Stomach (tissue), 9 donors: ENCODE data around the gene ALPP. TPM values are rescaled to one million over a fixed set of nuclear protein-coding genes. Genes with fewer than 3 reads are reported as not detected.

Experiments used
- DNase-seq, 2 donors: peaks; one replicate each; pipeline versions ENCODE4 v3.0.0 to v3.0.0-alpha.2; 2013 to 2019
- H3K27ac ChIP-seq, 5 donors: fragments of 200-600 bp in 4 of 5; sonication (generic) in 4 of 5; one replicate each; pipeline ENCODE4 v1.5.1; 2013 to 2019; ENCODE audit warnings: mild to moderate bottlenecking in 1 of 5, moderate library complexity in 1 of 5
- H3K27me3 ChIP-seq, 3 donors: fragments of 200-600 bp; sonication (generic); one replicate each; pipeline ENCODE4 v1.5.1; 2017 to 2019; ENCODE audit warnings: mixed run types in 1 of 3
- H3K36me3 ChIP-seq, 4 donors: fragments of 200-600 bp; sonication (generic); 1 replicate in 3 of 4; 2 replicates in 1 of 4; pipeline ENCODE4 v1.5.1; 2016 to 2019
- H3K4me1 ChIP-seq, 4 donors: fragments of 200-600 bp; sonication (generic); one replicate each; pipeline ENCODE4 v1.5.1; 2016 to 2019
- H3K4me3 ChIP-seq, 4 donors: fragments of 200-600 bp; sonication (generic) in 3 of 4; one replicate each; pipeline ENCODE4 v1.5.1; 2016 to 2019; ENCODE audit warnings: mild to moderate bottlenecking in 1 of 4
- H3K9me3 ChIP-seq, 4 donors: fragments of 200-600 bp; sonication (generic); one replicate each; pipeline ENCODE4 v1.5.1; 2016 to 2019
- EP300 ChIP-seq: sonication (generic); formaldehyde crosslinking; IDR thresholded peaks from one replicate; pipeline ENCODE4 v1.6.1; 2017; ENCODE audit warnings: antibody characterized with exemption
- POLR2A ChIP-seq, 4 donors: fragments of 450-650 bp; IDR thresholded peaks; one replicate each; pipeline ENCODE4 v1.6.1; 2016; ENCODE audit warnings: antibody characterized with exemption in 4 of 4, control low read depth in 2 of 4, mild to moderate bottlenecking in 1 of 4, moderate library complexity in 1 of 4
- POLR2AphosphoS5 ChIP-seq, 3 donors: sonication (generic); formaldehyde crosslinking; IDR thresholded peaks; one replicate each; pipeline ENCODE4 v1.6.1; 2016; ENCODE audit warnings: antibody characterized with exemption in 3 of 3
- WGBS, 5 donors: extraction: QIAGEN DNeasy Blood & Tissue Kit in 3 of 5; methylation state at CpG; one replicate each; pipeline versions ENCODE4 v1.1.5 to v1.1.7; 2013 to 2018; 5-methylcytosine and 5-hydroxymethylcytosine counted together
- intact Hi-C: fragments of 100-400 bp; cut with DNase I; formaldehyde crosslinking; loops from one replicate; pipeline ENCODE4 v1.15.1; 2023; ENCODE audit warnings: low total_unique reads
- polyA plus RNA-seq, 3 donors: library from polyadenylated mRNA; stranded (reverse); fragments of 200-250 nt; gene quantifications; one replicate each; pipeline ENCODE4 v1.2.3, GENCODE V29; 2013
- total RNA-seq, 5 donors: library from RNA; depleted of rRNA; stranded (reverse); fragments of >200 nt; gene quantifications; one replicate each; pipeline versions ENCODE4 v1.1.0 to v1.2.3, GENCODE V29; 2014 to 2016
- TF ChIP-seq, protein P1 (sequence below), 7 experiments: fragments of 450-650 bp in 4 of 7; fragments of 200-600 bp in 3 of 7; sonication (generic) in 3 of 7; IDR thresholded peaks; one replicate each; pipeline ENCODE4 v1.5.1; 2016 to 2019; ENCODE audit warnings: antibody characterized with exemption in 7 of 7, control low read depth in 2 of 7, mild to moderate bottlenecking in 1 of 7
- donor health status: healthy with polysubstance abuse.
- donor health status: Bipolar disorder and iron deficiency.
- donor health status: healthy.

The ALPP gene
- total and polyA plus RNA-seq, 8 donors: not detected

DNA sequence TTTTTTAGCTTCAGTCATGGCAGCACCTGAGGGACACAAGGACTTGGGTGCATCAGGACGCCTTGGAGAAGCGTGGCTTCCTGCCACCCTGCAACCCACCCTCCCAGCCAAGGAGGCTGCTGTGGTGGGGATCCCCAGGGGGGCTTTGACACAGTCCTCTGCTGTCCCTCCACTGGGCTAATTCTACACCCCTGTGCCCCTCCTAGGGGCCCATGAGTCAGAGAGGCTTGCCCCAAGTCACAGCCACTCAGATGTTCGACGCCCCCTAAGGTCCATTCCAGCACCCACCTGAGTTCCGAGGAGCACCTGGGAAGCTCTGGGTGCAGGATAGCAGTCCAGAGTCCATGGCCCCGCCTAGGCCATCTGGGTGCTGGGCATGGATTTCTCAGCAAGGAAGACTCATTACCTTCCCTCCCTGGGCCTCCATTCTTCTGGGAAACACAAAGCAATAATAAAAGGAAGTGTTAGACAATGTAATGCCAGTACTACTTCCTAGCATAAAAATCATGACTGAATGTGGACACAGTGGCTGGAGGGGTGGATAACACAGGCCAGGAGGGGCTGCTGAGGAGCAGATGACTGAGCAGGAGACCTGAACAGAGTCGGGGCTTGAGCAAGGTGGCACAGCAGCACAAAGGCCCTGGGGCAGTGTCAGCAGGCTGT is 31.8 kb downstream of the ALPP start:
- Histone ChIP-seq H3K9me3 (no peaks in the 10 kb centered on the region), H3K27me3 (peaks cover 6 to 61% (median 11%) of the 10 kb centered on the region in 3 donors), H3K27ac (no peak overlapping the region), H3K4me1 (no peaks in the 10 kb centered on the region), H3K36me3 (no peaks in the 10 kb centered on the region), H3K4me3 (no peak overlapping the region)
- TF ChIP-seq POLR2A (IDR thresholded peaks at IDR 0.05) (no peak), POLR2AphosphoS5 (IDR thresholded peaks at IDR 0.05) (no peak), EP300 (no peak)
- TF ChIP-seq, protein P1, sequence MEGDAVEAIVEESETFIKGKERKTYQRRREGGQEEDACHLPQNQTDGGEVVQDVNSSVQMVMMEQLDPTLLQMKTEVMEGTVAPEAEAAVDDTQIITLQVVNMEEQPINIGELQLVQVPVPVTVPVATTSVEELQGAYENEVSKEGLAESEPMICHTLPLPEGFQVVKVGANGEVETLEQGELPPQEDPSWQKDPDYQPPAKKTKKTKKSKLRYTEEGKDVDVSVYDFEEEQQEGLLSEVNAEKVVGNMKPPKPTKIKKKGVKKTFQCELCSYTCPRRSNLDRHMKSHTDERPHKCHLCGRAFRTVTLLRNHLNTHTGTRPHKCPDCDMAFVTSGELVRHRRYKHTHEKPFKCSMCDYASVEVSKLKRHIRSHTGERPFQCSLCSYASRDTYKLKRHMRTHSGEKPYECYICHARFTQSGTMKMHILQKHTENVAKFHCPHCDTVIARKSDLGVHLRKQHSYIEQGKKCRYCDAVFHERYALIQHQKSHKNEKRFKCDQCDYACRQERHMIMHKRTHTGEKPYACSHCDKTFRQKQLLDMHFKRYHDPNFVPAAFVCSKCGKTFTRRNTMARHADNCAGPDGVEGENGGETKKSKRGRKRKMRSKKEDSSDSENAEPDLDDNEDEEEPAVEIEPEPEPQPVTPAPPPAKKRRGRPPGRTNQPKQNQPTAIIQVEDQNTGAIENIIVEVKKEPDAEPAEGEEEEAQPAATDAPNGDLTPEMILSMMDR (IDR thresholded peaks at IDR 0.05): no peak
- DNase-seq: no peak
- 79 to 90% (median 81%) methylated on average over 5 to 7 of the region's 7 CpGs for WGBS, 5 donors
- intact Hi-C loops: no loop called here

DNA sequence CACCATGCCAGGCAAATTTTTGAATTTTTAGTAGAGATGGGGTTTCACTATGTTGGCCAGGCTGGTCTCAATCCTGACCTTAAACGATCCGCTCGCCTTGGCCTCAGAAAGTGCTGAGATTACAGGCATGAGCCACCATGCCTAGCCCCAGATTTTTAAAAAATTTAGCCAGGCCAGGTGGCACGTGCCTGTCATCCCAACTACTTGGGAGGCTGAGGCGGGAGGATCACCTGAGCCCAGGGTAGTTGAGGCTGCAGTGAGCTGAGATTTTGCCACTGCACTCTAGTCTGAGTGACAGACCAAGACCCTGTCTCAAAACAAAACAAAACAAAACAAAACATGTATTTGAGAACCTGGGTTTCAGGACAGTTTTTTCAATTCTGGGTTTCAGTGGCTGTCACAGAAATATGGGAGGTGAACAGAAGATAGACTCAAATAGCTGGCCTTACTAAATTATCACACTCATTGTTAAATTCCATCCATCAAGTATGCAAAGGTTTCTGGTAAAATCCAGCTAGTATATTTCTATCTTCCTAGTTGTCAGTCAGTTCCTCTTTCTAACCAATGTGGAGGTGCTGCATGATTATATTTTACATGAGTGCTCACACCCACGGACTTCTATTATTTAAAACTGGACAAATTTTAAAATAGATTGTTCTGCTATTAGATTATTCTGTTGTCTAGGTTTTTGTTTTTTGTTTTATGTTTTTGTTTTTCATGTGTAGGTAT is 33.5 kb downstream of the ALPP start:
- intact Hi-C loops: no loop called here
- TF ChIP-seq EP300 (no peak), POLR2AphosphoS5 (IDR thresholded peaks at IDR 0.05) (no peak), POLR2A (IDR thresholded peaks at IDR 0.05) (no peak)
- TF ChIP-seq, protein P1 (IDR thresholded peaks at IDR 0.05): no peak
- no peak for DNase-seq
- no peak overlapping the region for H3K4me3 ChIP-seq
- no peaks in the 10 kb centered on the region for H3K4me1 ChIP-seq
- peaks cover 6 to 78% (median 23%) of the 10 kb centered on the region in 3 donors for H3K27me3 ChIP-seq
- H3K36me3 ChIP-seq: no peaks in the 10 kb centered on the region
- WGBS, 5 donors: 83 to 95% (median 87%) methylated on average over 6 of the region's 6 CpGs
- H3K9me3 ChIP-seq: no peaks in the 10 kb centered on the region
- H3K27ac ChIP-seq: no peak overlapping the region

DNA sequence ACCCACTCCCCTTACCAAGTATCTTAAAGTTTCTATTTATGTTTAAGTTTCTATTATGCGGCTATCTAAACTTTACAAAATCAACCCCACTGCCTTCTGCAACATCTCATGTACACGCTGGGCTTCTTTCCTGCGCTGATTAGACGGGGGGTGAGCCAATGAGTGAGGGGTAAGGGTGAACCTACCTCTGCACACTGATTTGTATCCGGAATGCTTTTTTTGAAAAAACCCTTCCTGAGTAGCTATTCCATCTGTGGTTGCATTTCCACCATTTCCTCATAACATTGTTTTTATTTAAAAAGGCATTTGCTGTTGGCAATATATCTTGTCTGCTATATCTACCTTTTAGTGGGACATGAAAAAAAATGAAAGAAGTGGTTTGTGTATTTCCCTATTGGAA is 34.4 kb downstream of the ALPP start:
- peaks cover 6 to 84% (median 31%) of the 10 kb centered on the region in 3 donors for H3K27me3 ChIP-seq
- no peak for DNase-seq
- no peaks in the 10 kb centered on the region for H3K36me3 ChIP-seq
- no peak overlapping the region for H3K27ac ChIP-seq
- H3K4me1 ChIP-seq: peaks cover 0 to under 1% (median 0%) of the 10 kb centered on the region in 4 donors
- TF ChIP-seq POLR2AphosphoS5 (IDR thresholded peaks at IDR 0.05) (no peak), EP300 (no peak), POLR2A (IDR thresholded peaks at IDR 0.05) (no peak)
- TF ChIP-seq, protein P1 (IDR thresholded peaks at IDR 0.05): no peak
- intact Hi-C loops: no loop called here
- H3K9me3 ChIP-seq: no peaks in the 10 kb centered on the region
- H3K4me3 ChIP-seq: no peak overlapping the region
- WGBS, 5 donors: 30 to 47% (median 41%) methylated on average over 5 of the region's 5 CpGs

GRCh38 chr2:232415138-232415690 is 36.7 kb downstream of the ALPP start:
- DNase-seq: no peak
- intact Hi-C loops: no loop called here
- H3K27me3 ChIP-seq: peaks cover 14 to 91% (median 48%) of the 10 kb centered on the region in 3 donors

More at GRCh38 chr2:232415138-232415690, 36.7 kb downstream of the ALPP start:
- Histone ChIP-seq H3K4me1 (peaks cover 17 to 23% (median 19%) of the 10 kb centered on the region in 4 donors), H3K36me3 (no peaks in the 10 kb centered on the region), H3K27ac (no peak overlapping the region), H3K9me3 (no peaks in the 10 kb centered on the region), H3K4me3 (no peak overlapping the region)
- no peak for TF ChIP-seq POLR2A (IDR thresholded peaks at IDR 0.05)
- TF ChIP-seq, protein P1 (IDR thresholded peaks at IDR 0.05): no peak
- no peak for TF ChIP-seq POLR2AphosphoS5 (IDR thresholded peaks at IDR 0.05)
- no peak for TF ChIP-seq EP300
- 80 to 87% (median 84%) methylated on average over 3 to 8 of the region's 8 CpGs for WGBS, 5 donors
